Stimulated activated naive CD4-positive, alpha-beta T cell (primary cell): Measurements from ENCODE around the gene RFNG.

Experiments used
- DNase-seq, 6 experiments: peaks; one replicate each; lab custom pipeline; 2025; lab: John Stamatoyannopoulos, UW

RFNG gene

DNA sequence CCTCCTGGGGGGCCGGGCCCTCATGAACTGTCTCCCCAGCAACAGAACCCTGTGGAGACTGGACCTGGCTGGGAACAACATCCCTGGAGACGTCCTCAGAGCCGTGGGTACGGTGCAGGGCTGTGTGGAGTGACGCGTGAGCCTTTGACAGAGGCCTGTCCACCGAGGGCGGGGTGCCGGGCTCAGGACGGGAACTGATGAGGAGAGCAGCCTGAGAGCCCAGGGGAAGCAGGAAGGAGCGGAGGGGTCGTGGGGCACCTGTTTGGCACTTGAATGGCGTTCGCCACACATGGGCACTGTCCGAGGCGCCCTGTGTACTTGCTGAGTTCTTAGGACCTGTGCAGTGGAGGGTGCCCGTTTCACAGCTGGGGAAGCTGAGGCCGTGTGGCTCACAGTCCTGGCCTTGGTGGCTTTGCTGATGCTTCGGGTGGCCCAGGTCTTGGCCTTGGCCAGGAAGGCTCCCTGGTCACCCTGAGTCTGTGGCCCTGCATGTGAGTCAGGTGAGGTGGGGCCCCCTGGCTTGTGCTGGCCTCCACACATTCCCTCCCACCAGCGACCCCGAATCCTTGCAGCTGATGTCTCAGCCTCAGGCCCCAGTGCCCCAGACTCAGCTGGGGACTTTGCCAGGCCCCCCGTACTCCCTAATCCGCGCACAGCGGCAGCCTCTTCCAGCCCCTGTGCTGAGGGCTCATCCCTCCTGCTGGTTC, 26.1 kb downstream of the RFNG start:
- no peak for DNase-seq

DNA sequence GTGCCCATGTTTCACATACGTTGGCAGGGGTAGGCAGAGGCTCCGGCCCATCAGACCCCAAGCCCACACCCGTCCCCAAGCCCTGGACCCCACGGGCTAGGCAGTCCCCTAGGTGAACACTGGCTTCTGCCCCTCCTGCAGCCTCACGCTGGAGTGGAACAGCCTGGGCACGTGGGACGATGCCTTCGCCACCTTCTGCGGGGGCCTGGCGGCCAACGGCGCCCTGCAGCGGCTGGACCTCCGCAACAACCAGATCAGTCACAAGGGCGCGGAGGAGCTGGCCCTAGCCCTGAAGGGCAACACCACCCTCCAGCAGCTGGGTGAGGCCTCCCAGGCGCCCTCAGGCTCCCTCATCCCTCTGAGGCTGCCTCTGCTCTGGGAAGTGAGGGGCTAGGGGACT, 26.8 kb downstream of the RFNG start:
- DNase-seq, result no peak

DNA sequence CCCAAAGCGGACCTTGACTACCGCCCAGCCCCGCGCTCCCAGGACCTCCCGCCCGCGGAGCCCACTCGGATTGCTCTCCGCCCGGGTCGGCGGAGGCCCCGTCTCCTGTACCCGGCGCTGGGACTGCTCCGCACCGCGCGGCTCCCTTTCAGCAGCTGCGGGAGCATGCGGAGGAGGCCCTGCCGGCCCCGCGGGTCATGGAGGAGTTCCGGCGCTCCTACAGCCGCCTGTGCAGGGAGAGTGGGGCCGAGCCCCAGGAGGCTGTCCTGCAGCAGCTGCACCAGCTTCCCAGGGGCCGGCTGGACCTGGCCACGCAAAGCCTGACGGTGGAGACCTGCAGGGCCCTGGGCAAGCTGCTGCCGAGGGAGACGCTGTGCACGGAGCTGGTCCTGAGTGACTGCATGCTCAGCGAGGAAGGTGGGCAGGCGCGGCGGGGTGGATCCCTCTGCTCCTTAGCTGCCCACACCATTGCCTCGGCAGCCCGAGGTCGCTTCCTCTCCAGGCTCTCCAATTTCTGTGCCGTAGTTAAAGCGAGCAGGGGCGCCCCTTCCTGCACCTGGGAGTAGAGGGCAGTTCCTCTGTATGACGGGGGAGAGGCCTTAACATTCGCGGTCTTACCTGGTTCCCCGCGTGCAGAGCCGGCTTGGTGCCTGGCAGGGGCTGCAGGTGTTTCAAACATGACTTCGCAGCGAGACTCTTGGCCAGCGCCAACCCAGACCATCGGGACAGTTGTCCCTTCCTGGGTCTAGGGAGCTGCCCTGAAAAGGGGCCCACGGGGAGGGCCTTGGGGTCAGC, 28.0 kb downstream of the RFNG start:
- peak in 2 of 6 experiments; percentile 38 to 60 for DNase-seq

DNA sequence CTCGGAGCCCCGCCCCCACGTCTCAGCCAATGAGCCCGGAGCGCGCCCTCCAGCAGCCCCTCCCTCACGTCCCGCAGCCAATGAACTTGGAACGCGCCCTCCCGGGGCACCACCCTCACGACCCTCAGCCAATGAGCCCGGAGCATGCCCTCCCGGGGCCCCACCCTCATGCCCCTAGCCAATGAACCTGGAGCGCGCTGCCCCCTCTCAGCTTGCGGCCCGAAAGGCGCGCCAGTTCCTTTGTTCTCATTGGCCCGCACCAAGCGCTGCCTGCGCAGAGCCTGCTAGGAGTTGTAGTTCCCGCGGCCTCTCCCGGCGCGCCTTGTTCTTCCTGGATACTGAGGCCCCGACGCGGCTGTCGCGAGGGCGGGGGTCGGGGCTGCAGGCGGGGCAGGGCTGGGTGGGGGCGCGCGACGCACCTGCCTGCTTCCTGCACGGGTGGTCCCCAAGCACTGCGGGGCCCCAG, 28.6 kb downstream of the RFNG start, which contains the start of gene LRRC45:
Gene LRRC45, plus strand, starts transcription at position 325 of the 466 bp plus-strand sequence. CDS start 339 bp downstream, outside the sequence.
- peak; percentile 98 to 100 (median 99) for DNase-seq

DNA sequence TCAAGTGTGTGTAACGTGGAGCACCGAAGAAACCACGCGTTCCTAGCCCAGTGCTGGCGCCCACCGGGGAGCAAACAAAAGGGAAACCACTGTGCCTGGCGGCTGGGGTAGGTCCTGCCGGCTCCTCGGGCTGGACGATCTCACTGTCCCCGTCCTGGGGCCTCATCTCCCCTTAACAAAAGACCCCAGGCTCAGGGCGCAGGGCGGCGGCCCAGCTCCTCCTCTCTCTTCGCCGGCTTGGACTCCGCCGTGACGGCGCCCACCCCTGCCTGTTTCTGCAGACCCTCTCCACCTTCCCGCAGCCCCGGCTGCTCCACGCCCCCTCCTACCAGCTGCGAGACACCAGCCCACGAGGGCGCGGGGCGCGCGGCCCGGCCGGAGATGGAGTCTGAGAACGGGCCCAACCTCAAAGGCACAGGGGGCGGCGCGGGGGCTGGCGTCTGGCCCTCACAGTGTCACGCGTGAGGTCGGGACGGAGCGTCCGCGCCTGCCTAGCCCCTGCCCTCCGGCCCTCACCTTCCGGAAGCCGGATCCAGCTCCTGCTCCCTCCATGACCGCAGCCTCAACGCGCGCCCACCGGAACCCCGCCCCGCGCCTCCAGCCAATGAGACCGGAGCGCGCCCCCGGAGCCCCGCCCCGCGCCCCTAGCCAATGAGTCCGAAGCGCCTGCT, 29.2 kb downstream of the RFNG start, which contains the start of gene CENPX:
Gene CENPX, minus strand, starts transcription at position 569 of the 671 bp plus-strand sequence. Its CDS starts 17 bp downstream, at position 552.
- DNase-seq, result peak in 1 of 6 experiments; percentile 49

DNA sequence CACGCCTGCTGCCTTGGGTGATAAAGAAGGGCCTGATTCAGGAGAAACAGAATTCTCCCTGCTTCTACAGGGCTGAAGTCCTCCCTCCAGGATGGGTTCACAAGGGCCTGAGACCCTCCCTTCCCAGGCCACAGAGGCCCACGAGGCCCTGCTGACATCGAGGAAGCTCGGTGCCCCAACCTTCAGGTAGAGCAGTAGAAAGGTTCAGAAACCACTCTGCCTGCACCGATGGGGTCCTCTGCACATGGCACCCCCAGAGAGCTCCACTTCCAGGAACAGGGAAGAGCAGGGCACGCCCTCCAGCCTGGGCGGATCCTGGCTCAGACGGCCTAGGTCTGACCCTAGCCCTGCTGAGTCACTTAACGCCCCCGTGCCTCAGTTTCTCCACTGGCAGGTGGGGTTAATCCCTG, 29.7 kb downstream of the RFNG start:
- DNase-seq, result peak in 1 of 6 experiments; percentile 42

DNA sequence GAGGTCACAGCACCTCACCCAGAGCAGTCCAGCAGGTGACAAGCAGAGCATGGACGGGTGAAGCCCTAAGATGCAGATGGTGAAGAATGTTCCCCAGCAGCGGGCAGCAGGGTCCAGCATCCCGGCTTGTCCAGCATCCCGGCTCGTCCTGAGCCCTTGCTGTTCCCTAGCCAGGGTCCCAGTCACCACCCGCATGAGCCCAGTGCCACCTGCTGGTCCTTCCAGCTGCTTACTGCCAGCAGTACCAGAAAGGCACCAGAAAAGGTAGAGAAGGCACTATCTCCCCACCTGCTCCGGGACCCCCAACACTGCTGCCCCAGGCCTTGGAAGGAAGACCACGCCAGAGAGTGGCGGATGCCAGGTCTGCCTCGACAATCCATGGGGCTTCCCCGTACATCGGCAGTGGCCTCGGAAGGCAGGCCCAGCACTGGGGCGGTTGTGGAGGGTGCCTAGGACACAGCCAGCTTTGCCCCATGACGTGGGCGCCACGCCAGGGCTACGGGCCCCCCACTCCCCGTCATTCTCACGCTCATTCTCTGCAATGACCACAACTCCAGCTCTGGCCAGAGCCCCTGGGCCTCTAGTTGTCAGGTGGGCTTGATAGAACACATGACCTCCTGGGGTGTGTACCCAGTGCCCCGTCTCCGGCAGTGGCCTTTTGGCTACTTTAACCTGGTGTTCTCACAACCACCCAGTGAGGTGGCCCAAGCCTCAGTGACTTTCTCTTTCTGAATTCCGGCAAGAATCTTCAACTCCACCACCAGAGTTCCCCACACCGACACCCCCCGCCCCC, 30.3 kb downstream of the RFNG start:
- peak; percentile 22 to 63 (median 44) for DNase-seq

DNA sequence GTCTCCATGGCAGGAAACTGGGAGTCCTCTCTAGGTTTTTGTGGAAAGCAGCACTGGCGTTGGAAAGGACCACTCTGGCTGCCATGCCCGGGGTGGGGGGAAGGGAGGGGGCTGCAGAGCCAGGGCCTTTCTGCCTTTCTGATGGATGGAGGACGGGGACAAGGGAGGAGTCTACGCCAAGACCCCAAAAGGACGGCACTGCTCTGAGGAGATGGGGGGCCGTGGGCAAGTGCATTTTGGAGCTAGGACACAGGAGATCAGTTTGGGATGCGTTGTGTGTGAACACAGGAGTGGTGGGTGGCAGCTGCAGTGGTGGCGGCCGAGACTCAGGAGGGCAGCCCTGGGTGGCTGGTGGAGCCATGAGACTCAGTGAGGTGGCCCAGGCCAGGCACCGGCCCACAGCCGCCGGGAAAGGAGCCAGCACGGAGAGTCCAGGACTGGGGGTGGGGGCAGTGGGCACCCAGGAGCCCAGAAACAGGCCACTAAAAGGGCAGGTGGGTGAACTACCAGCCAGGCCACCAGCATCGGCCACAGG, 31.0 kb downstream of the RFNG start:
- DNase-seq, result no peak

DNA sequence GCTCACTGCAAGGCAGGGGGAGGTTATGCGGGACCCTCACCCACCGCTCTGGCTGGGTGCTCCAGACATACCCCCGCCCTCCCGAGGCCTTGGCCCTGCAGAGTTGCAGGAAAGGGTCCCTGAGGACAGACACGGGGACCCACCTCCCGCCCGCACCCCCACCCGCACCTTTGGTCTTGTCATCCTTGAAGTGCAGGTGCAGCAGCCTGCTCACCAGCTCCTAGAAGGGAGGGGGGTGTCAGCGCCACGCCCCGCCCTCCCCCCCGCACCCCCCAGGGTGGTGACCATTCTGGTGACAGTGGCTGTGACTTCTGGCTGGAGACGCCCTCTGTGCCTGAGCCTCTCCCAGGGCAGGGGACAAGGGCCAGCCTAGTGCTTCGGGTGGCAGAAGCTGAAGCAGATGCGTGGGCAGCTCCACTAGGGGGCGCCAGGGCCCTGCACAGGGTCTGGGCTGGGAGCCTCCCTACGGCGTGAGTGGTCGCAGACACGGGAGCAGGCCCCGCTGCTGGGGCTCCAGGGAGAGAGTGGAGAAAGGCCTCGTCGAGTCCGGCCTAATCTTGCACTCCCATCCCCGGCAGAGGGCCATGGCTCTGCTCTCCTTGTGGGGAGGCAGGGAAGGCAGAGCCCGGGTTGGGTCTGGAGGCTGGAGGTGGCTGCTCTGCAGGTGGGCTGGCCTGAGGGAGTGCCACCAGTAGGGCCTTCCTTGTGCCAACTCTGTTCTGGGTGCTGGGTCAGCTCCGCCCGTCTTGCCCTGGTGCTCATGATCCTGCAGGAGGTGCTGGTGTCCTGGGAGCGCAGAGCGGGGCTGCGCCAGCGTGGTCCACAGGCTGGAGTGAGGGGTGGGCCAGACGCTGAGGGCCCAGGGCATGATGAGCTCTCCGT, 31.7 kb downstream of the RFNG start:
- DNase-seq, result peak in 5 of 6 experiments; percentile 30 to 59 (median 45)

DNA sequence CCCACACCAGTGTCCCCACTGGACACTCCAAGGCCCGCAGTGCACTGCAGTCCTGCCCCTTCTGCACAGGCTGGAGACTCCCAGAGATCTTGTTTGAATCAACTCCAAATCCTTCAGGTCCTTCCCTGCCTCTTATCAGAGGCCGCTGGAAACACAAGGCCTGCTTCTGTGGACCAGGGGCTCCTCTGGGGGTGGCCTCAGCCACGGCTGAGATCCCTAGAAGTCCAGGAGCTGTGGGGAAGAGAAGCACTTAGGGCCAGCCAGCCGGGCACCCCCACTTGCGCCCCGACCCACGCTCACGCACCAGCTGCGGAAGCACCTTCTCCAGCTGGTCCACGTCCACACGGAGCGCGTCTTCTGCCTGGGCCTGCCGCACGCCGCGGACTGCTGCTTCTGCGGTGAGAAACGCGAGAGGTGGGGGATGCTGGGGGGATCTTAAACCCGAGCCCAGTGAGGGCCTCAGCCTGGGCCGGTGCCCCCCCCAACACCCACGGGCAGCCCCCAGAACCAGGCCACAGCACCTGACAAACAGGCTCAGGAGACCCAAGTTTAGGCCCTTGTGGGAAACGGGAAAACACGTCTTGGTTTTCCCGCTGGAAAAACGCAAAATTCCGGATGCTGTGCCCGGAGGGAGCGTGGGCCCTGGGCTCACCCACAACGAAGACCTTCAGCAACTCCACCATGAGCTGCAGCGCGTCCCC, 32.5 kb downstream of the RFNG start:
- DNase-seq, result no peak

DNA sequence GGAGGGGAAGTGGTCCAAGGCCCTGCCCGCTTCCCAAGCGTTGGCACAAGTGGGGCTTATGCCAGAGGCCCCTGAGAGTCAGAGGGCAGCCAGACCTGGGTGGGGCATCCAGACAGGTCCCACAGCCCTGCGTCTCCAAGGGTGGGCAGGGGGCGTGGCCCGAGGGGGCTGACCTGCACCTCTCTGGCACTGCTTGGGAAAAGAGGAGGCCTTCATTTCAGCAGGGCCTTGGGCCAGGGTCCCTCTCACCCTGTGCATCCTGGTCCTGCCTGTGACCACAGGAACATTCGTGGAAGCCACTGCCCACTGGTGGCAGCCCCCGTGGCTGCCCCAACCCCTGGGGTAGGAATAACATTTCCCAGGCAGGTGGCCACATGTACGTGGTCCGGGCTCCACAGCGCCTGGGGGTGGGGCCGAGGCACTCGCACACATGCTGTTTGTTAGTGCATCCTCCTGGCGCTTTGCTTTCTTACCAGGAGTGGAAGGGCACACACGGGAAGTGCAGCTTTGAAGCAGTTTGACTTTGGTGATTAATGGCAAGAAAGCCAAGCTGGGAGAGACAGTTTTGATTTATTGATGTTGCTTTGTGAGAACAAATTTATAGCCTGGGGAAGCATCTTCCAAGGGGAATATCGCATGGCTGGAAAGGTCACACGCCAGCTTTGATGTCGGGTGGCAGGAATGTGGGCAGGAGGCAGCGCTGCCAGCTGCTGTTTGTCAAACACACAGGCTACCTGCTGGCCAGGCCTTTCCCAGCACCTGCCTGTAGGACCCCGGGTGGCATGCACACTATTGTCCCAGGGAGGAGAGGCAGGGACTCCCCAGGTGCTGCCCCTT, 33.2 kb downstream of the RFNG start:
- DNase-seq, result no peak

DNA sequence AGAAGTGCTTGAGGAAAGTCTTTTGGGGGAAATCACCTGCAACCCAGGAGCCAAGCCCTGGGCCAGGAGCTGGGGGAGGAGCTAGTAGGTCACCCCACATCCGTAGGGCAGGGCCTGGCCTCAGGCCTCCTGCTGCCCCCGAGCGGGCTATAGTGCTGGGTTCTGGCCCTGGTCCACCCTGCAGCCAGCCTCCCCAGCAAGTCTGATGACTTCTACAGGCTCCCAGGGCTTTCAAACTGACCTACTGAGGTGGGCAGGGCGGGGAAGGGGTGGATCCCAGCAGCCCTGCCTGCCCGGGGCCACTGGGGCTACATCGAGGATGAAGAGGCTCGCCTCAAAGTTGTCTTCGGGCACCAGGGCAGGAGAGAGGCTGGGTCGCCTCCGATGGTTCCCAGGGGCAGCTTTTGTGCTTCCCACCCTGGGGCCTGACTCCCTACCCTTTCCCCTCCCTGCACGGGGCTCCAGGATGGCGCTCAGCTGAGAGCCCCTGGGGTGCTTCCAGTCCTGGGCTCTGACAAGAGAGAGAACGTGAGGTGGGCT, 33.9 kb downstream of the RFNG start:
- DNase-seq, result no peak

DNA sequence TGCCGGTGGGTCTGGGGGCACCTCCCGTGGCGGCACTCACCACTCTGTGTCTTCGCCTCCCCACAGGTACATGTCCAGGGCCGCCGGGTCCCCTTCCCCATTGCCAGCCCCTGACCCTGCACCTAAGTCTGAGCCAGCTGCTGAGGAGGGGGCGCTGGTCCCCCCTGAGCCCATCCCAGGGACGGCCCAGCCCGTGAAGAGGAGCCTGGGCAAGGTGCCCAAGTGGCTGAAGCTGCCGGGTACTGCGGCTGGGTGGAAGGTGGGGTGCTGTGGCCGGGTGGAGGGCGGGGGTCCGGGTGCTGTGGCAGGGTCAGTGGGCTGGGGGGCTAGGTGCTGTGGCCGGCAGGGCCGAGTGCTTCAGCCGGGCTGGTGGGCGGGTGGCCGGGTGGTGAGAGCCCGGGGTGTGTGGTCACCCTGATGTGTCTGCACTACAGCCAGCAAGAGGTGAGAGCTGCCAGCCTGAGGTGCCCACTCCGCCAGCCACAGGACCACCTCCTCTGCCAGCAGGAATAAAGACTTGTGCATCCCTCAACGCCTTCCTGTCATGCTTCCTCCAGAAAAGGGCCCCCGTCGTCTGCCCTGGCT, 34.6 kb downstream of the RFNG start:
- no peak for DNase-seq

DNA sequence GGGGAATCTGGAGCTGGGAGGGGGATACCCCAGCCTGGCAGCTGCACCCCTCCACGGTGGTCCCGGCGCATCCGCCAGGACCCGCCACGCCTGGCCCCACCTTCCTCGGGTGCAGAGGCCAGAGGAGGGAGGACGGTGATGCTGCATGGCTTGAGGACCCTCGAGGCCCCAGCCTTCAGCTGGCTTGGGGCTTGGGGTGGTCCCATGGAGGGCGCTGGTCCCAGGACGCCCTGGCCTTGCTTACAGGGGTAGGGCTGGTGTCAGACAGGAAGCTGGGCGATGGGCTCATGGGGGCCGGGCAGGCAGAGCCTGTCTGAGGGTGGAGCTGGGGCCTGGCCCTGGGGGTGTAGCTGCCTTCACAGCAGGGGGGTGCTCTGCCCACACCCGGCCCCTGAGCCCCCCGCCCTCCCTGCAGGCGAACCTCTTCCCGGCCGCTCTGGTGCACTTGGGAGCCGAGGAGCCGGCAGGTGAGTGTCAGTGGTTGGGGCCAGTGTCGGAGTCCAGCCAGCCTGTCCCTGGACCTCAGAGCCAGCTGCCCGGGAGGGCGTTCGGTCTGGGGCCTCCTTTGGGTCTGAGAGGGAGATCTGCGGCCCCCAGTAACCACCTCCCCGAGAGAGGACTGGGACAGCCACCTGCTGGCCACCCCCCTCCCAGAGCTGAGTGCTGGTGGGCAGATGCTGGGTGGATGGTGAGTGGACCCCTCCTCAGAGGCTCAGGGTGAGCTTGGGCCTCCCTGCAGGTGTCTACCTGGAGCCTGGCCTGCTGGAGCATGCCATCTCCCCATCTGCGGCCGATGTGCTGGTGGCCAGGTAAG, 35.3 kb downstream of the RFNG start:
- no peak for DNase-seq

DNA sequence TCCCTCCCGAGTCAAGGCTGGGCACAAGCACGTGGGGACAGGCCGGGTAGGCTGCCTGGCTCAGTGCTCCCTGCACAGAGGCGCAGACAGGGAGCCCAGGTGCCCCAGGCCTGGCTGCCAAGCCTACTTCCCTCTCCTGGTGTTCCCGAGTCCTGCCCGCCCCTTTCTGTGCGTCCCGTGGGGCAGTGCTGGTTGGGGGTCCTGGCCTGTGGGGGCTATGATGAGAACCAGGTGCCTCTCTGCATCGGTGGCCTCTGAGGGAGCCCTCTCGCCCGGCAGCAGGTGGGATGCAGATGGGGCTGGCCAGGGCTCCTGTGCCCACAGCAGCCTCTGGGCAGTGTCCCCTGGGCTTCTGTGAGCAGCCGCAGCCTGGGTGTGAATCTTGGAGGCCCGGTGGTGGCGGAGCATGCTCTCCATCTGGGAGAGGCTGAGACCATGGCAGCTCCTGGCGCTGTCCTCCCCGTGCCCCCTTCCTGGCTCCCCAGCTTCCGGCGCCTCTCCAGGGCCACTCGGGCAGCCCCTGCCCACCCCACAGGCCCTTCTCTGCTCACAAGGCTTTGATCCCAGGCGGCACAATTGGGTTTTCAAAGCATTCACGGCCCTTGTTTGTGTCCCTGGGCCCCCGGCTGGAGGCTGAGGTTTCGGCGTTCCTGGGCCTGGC, 36.2 kb downstream of the RFNG start:
- no peak for DNase-seq

DNA sequence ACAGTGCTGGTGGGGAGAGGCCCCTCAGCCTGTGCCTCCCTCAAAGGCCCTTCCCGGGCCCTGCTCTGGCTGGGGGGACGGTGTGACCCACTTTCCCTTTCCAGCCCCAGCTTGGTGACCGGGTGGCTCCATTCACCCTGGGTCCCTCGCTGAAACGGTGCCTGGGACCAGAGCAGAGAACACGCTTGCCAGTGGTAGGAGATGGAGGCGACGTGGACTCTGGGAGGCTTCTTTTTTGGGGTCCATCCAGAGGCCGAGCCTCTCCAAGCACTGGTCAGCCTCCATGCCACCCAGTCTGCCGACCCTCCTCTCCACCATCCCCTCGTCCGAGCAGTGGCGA, 36.7 kb downstream of the RFNG start:
- DNase-seq, result no peak

DNA sequence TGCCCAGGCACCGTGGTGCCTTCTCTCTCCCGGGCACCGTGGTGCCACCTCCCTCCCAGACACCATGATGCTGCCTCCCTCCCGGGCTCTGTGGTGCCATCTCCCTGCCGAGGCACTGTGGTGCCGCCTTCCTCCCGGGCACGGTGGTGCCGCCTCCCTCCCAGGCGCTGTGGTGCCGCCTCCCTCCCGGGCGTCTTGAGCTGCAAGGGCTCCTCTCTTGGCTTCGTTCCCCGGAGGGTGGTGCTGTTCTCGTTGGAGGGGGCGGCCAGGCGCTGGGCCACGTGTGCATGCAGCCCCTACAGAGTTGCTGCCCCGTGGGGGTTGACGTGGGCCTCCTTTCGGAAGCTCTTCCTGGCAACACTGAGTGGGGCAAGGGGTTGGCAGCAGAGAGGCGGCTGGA, 37.2 kb downstream of the RFNG start:
- DNase-seq, result no peak
